Endothelial cell of umbilical vein (primary cell): Measurements from ENCODE around the gene PGGHG. TPM values are rescaled to one million over a fixed set of nuclear protein-coding genes. Genes with fewer than 3 reads are reported as not detected.

Source experiments
- BruUV-seq: library from RNA; stranded (reverse); fragments of 400-500 nt; replicated peaks from 2 replicates; lab custom pipeline; 2021; lab: Mats Ljungman, UMichigan
- CTCF ChIA-PET: fragments of 300-600, 350-600 bp; sonication (Branson Sonifier 250); formaldehyde crosslinking; loops from one replicate; lab custom pipeline; 2021; ENCODE audit warnings: antibody characterized with exemption, inconsistent platforms; lab: Charles Lee
- POLR2A ChIA-PET: fragments of 300-600, 350-600 bp; sonication (Branson Sonifier 250); formaldehyde crosslinking; loops from one replicate; lab custom pipeline; 2021; ENCODE audit warnings: antibody characterized with exemption, inconsistent platforms; lab: Charles Lee
- DNase-seq: peaks from one replicate; pipeline ENCODE4 v3.0.0-alpha.2; 2011; ENCODE audit warnings: low read depth, low spot score
- FAIRE-seq: peaks from 2 replicates; lab custom pipeline; 2011; peaks lifted over from hg19 to GRCh38; lab: Jason Lieb, UNC
- H2AFZ ChIP-seq: 2 replicates; pipeline ENCODE4 v1.6.0; 2012; ENCODE audit warnings: low read depth, low read length, control low read depth, inconsistent platforms
- H3K27ac ChIP-seq: 2 replicates; pipeline ENCODE4 v1.5.1; 2011; ENCODE audit warnings: low read depth, mild to moderate bottlenecking, control low read depth, low read length, moderate library complexity; ENCODE audit not compliant: insufficient read depth
- H3K27me3 ChIP-seq, 2 experiments: 2 replicates each; pipeline versions ENCODE4 v1.6.0 to v1.6.1; 2011; ENCODE audit warnings: low read length in 2 of 2, mixed read lengths in 1 of 2; ENCODE audit not compliant: control insufficient read depth in 2 of 2, insufficient read depth in 2 of 2
- H3K36me3 ChIP-seq, 2 experiments: 2 replicates in 1 of 2; 3 replicates in 1 of 2; pipeline ENCODE4 v1.5.1; 2011; ENCODE audit warnings: low read length in 2 of 2, mild to moderate bottlenecking in 1 of 2, moderate library complexity in 1 of 2; ENCODE audit not compliant: control insufficient read depth in 2 of 2, insufficient read depth in 2 of 2; ENCODE audit errors: extremely low read depth in 1 of 2
- H3K4me1 ChIP-seq: 3 replicates; pipeline ENCODE4 v1.5.1; 2011; ENCODE audit warnings: mild to moderate bottlenecking, low read length; ENCODE audit not compliant: control insufficient read depth, insufficient read depth; ENCODE audit errors: extremely low read depth
- H3K4me2 ChIP-seq: 2 replicates; pipeline ENCODE4 v1.6.1; 2011; ENCODE audit warnings: low read length, control low read depth, mixed read lengths; ENCODE audit not compliant: insufficient read depth
- H3K4me3 ChIP-seq, 3 experiments: fragments of 200-600 bp in 1 of 3; sonication (generic), shearing (Covaris generic) in 1 of 3; replicated peaks in 1 of 3; 2 replicates each; pipeline ENCODE4 v1.5.1; 2011 to 2016; ENCODE audit warnings: control low read depth in 3 of 3, low read length in 3 of 3, mild to moderate bottlenecking in 2 of 3, inconsistent platforms in 1 of 3, low read depth in 1 of 3, moderate library complexity in 1 of 3; ENCODE audit not compliant: insufficient read depth in 1 of 3
- H3K79me2 ChIP-seq: 2 replicates; pipeline ENCODE4 v1.6.0; 2012; ENCODE audit warnings: low read length, inconsistent platforms; ENCODE audit not compliant: control insufficient read depth, insufficient read depth
- H3K9ac ChIP-seq: replicated peaks from 2 replicates; pipeline ENCODE3; 2011; ENCODE audit warnings: low read length, control low read depth; ENCODE audit not compliant: insufficient read depth; ENCODE audit errors: extremely low read depth
- H3K9me1 ChIP-seq: replicated peaks from 3 replicates; pipeline ENCODE4 v1.6.0; 2011; ENCODE audit warnings: mild to moderate bottlenecking, low read length; ENCODE audit not compliant: control insufficient read depth, insufficient read depth; ENCODE audit errors: extremely low read depth
- H3K9me3 ChIP-seq: replicated peaks from 2 replicates; pipeline ENCODE4 v1.5.1; 2012; ENCODE audit warnings: low read length, inconsistent platforms; ENCODE audit not compliant: control insufficient read depth, insufficient read depth
- H4K20me1 ChIP-seq: replicated peaks from 2 replicates; pipeline ENCODE3; 2011; ENCODE audit warnings: mild to moderate bottlenecking, low read length; ENCODE audit not compliant: control insufficient read depth, insufficient read depth; ENCODE audit errors: extremely low read depth
- EZH2 ChIP-seq: IDR thresholded peaks from 2 replicates; pipeline ENCODE4 v1.6.1; 2012; ENCODE audit warnings: borderline replicate concordance, low read depth, mild to moderate bottlenecking, moderate library complexity, low read length, inconsistent platforms; ENCODE audit not compliant: severe bottlenecking
- FOS ChIP-seq: IDR thresholded peaks from 2 replicates; pipeline ENCODE4 v1.6.1; 2011; ENCODE audit warnings: mild to moderate bottlenecking, low read length, moderate library complexity, borderline replicate concordance; ENCODE audit not compliant: insufficient read depth
- GATA2 ChIP-seq: IDR thresholded peaks from 2 replicates; pipeline ENCODE4 v1.7.0; 2011; ENCODE audit warnings: low read depth, mild to moderate bottlenecking, moderate library complexity, mixed read lengths, low read length; ENCODE audit not compliant: insufficient read length, insufficient read depth
- JUN ChIP-seq: IDR thresholded peaks from 2 replicates; pipeline ENCODE4 v1.6.1; 2011; ENCODE audit warnings: borderline replicate concordance, low read depth; ENCODE audit not compliant: insufficient read length, insufficient read depth
- MYC ChIP-seq: IDR thresholded peaks from one replicate; pipeline ENCODE4 v1.6.1; 2011; ENCODE audit warnings: mild to moderate bottlenecking, low read depth, low read length
- POLR2A ChIP-seq: IDR thresholded peaks from 2 replicates; pipeline ENCODE4 v1.6.1; 2012; ENCODE audit warnings: low read depth, mild to moderate bottlenecking, control low read depth, low read length
- dilution Hi-C: fragments of 300-500 bp; cut with MboI; formaldehyde crosslinking; loops from one replicate; pipeline ENCODE4 v1.15.0; 2019; ENCODE audit warnings: low sequenced_read_pairs; ENCODE audit not compliant: extremely low pct_ligation_motif_present
- intact Hi-C: fragments of 100-400 bp; cut with micrococcal nuclease; formaldehyde crosslinking; loops from one replicate; pipeline ENCODE4 v1.10.0; 2022
- polyA plus RNA-seq, 4 experiments: library from polyadenylated mRNA; depleted of rRNA in 3 of 4; stranded (reverse) in 3 of 4; unstranded in 1 of 4; fragments of >200 nt; gene quantifications; 2 replicates each; pipeline versions ENCODE4 v1.2.1 to v1.2.3, GENCODE V29; 2011 to 2012; ENCODE audit warnings: missing spikeins in 1 of 4
- total RNA-seq: library from RNA; stranded (reverse); gene quantifications from 2 replicates; pipeline ENCODE4 v1.2.3, GENCODE V29; 2021
- TF ChIP-seq, protein P1 (sequence below), 2 donors: IDR thresholded peaks; 1 replicate in 1 of 2; 2 replicates in 1 of 2; pipeline ENCODE4 v1.5.1; 2011; ENCODE audit warnings: low read length in 2 of 2, mild to moderate bottlenecking in 2 of 2, moderate library complexity in 2 of 2, control low read depth in 1 of 2, inconsistent platforms in 1 of 2, low read depth in 1 of 2; ENCODE audit not compliant: insufficient read depth in 1 of 2; ENCODE audit errors: extremely low read depth in 1 of 2

PGGHG gene
- total and polyA plus RNA-seq, 2 donors (not counting 3 experiments of a cell fraction or from before 2014, with no cell fraction given) = 31.6 to 42.4 TPM

DNA sequence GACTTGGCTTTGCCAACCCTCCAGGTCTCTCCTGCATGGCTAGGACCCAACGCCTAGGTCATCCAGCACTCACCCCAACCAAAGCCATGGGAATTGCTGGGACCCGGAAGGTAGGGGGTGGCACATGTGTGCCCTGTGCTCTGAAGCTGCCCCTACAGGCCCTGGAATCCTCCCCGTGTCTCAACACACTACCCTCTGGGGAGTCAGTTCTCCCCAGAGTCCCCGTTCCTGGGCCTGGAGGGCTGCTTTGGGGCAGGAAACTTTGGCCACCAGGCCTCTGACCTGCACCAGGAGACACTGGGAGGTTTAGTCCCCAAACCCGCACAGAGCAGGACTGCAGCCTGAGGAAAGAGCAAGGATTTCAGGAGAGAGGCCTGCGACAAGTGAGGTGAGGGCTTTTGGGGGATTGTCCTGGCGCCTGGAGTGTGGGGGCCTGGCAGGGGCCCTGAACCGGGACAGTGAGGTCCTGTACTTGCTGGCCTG is 24.4 kb downstream of the PGGHG start:
- no peaks in the 10 kb centered on the region for H3K36me3 ChIP-seq
- H3K9me3 ChIP-seq = no peaks in the 10 kb centered on the region
- no peaks in the 10 kb centered on the region for H4K20me1 ChIP-seq
- BruUV-seq = no TSS peak
- H3K79me2 ChIP-seq = peaks cover 13% of the 10 kb centered on the region
- DNase-seq (no peak), FAIRE-seq (no peak)
- TF ChIP-seq FOS (no peak), GATA2 (no peak), MYC (no peak), EZH2 (no peak), POLR2A (no peak), JUN (no peak)
- TF ChIP-seq, protein P1, sequence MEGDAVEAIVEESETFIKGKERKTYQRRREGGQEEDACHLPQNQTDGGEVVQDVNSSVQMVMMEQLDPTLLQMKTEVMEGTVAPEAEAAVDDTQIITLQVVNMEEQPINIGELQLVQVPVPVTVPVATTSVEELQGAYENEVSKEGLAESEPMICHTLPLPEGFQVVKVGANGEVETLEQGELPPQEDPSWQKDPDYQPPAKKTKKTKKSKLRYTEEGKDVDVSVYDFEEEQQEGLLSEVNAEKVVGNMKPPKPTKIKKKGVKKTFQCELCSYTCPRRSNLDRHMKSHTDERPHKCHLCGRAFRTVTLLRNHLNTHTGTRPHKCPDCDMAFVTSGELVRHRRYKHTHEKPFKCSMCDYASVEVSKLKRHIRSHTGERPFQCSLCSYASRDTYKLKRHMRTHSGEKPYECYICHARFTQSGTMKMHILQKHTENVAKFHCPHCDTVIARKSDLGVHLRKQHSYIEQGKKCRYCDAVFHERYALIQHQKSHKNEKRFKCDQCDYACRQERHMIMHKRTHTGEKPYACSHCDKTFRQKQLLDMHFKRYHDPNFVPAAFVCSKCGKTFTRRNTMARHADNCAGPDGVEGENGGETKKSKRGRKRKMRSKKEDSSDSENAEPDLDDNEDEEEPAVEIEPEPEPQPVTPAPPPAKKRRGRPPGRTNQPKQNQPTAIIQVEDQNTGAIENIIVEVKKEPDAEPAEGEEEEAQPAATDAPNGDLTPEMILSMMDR (IDR thresholded peaks at IDR 0.05; ENCODE audit: extremely low read depth in 1 of 2, insufficient read depth in 1 of 2, low read depth in 1 of 2, low read length in 2 of 2) = no peak
- H3K9ac ChIP-seq = no peak overlapping the region
- intact Hi-C loops = no loop called here
- H2AFZ ChIP-seq = peak overlapping the region; percentile 25
- H3K27ac ChIP-seq = no peak overlapping the region
- dilution Hi-C loops = no loop called here
- no peaks in the 10 kb centered on the region for H3K9me1 ChIP-seq
- H3K4me3 ChIP-seq = no peak overlapping the region
- H3K4me1 ChIP-seq = peaks cover 17% of the 10 kb centered on the region
- H3K4me2 ChIP-seq = peak overlapping the region; percentile 3
- CTCF ChIA-PET = no interaction called here
- POLR2A ChIA-PET = no interaction called here
- H3K27me3 ChIP-seq = peaks cover 19 to 28% of the 10 kb centered on the region in 2 experiments
